AML-193 (cell line): ENCODE measurements around the gene IL1RAPL2.
"Not testable (repeated sequence)": the region's sequence is repeated elsewhere in the genome, so short reads cannot be mapped to it uniquely, and the experiment has no call there.

Experiments
- DNase-seq, 2 experiments: peaks; one replicate each; lab custom pipeline; 2025; lab: John Stamatoyannopoulos, UW

IL1RAPL2 gene

DNA sequence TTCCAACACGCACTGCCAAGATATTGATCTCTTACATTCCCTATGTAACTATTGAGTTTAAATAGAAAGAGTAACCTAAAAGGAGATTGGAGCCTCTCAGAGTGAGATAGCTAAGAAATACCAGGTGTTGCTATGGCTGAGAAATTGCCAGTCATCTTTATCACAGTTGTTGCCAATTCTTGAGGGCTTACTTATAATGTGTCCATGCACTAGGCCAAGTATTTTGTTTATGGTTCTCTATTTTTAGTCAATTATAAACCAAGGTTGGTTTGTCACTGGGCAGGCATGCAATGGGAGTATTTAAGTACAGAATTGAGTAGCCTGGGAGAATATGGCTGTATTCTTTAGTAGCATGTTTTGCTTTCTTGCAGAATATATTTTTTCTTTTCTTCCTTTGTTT, 452.9 kb downstream of the IL1RAPL2 start:
- DNase-seq, result no peak

DNA sequence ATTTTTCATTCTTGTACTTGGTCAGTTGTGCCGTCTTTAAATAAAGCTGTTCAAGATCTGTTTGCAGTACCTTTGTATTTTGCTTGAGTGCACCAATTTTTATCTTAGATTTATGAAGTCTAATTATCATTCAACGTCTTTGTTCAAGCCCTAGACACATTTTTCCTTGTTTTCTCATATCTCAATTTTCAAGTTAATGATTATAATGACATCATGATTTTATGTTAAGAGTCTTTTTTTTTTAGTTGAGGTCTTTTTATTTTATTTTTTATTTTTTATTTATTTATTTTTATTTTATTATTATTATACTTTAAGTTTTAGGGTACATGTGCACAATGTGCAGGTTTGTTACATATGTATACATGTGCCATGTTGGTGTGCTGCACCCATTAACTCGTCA, 463.0 kb downstream of the IL1RAPL2 start:
- not testable (repeated sequence) for DNase-seq

DNA sequence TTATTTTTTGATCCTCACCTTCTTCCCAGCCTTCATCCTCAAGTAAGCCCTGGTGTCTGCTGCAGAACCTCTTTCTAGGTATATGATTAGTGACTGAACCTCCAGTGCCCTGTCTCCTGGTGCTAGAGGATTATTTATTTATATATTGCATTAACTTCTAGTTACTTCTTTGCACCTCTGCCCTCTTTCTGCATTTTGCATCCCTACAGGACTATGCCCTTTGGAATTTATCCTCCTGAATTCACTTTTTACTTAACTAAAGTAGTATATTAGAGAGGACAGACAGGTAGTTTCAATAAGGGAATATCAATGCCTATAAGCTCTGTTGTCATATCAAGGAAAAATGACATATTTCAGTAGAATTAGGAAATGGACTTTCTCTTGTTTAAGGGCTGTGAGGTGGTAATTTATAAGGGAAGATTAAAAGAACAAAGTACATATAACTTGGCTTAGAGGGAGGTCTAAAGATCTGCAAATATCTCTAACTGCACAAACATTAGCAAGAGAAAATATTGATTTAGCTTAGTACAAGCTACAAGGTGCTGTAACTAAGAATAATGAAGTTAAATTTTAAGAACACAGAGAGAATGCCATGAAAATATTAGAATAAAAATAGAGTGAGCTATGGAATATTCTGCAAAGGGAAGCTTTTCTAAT, 472.8 kb downstream of the IL1RAPL2 start:
- DNase-seq, result no peak

DNA sequence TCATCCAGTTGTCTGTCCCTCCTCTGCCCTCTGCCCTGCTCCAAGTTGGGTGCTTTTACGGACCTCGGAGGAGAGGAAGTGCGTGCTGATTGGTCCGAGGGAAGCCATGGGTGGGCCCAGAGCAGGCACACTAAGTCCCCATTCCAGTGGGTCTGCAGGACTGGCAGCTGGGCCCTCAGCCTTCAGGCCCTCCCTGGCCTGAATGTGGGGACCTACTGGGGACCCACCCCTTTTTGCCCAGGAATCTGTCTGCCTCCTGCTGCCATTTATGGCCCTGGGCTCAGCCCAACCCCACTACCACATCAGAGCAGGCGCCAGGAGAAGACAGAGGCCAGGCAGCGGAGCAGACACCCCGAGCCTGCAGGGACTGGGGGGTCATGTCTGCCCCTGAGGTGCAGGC, 484.9 kb downstream of the IL1RAPL2 start:
- no peak for DNase-seq

DNA sequence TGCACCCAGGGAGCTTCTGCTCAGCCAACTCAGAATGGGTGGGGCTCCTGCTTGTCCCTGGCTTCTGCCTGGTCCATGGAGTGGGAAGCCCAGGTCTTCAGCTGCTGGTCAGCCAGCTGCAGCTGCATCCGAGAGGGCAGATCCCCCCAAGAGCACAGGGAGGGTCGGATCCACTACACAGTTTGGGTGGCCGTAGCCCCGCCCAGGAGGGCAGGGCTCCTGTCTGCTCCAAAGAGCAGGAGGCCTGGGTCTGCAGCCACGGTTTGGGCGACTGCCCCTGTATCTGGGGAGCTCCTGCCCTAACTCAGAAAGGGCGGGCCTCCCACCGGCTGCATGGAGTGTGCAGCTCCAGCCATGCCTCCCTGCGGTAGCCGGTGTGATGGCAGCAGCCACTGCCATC, 485.4 kb downstream of the IL1RAPL2 start:
- DNase-seq, result no peak

DNA sequence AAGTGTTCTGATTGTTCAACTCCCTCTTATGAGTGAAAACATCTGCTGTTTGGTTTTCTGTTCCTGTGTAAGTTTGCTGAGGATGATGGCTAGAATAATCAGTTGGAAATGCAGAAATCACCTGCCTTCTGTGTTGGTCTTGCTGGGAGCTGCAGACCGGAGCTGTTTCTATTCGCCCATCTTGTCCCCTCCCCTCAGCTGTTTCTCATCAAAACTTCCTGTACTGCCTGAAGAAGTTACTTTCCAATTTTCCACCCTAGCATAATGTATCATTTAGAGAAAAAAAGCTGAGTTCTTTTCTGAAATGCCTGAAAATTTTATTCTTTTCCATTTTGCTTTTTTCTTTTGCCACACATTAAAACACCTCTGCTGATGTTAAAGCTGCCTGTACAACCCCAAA, 486.9 kb downstream of the IL1RAPL2 start:
- DNase-seq, result no peak

DNA sequence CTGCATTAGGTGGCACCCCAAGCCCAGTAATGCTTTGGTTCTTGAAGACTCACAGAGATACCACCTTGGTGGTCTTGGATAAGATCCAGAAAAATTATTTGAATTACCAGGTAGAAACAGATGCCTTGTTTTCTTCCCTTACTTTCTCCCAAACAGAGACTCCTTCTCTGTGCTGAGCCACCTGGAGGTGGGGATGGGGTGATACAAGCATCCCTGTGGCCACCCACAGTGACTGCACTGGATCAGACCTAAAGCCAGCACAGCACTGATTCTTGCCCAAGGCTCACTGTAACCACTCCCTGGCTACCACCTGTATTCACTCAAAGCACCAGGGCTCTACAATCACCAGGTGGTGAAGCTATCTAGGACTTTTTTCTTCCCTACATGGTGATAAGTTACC, 497.7 kb downstream of the IL1RAPL2 start:
- DNase-seq, result no peak

DNA sequence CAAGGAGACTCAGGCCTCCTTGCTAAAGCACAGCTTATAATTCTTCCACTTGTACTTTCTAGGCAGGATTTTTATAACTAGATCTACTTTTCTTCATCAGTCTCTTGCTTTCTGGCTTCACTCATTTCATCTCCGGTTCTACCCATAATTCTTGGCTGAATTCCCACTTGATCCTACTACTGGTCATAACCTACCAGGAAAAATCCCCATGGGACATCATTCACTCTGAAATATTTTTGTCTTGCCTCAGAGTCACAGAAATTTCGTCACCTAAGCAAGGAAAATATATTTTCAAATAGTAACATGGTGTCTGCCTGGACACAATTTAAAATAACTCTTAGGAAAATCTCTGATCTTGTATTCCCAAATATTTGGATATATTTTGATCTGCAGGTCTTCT, 532.2 kb downstream of the IL1RAPL2 start:
- no peak for DNase-seq

DNA sequence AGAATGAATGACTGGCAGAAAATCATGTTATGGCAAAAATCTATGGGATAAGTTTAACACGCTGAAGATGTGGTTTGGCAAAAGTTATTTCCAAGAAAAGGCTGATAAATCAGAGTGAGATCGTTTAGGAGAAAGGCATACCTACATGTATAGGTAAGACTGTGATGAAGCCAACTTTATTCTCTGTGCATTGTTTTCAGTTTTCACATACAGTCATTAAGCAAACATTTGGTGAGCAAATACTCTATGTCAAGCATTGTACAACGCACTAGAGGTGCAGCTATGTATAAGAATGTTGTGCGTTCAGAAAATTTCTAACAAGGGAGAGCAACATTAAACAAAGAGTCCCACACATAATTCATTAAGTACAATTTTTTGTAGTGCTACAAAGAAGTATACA, 532.8 kb downstream of the IL1RAPL2 start:
- no peak for DNase-seq

DNA sequence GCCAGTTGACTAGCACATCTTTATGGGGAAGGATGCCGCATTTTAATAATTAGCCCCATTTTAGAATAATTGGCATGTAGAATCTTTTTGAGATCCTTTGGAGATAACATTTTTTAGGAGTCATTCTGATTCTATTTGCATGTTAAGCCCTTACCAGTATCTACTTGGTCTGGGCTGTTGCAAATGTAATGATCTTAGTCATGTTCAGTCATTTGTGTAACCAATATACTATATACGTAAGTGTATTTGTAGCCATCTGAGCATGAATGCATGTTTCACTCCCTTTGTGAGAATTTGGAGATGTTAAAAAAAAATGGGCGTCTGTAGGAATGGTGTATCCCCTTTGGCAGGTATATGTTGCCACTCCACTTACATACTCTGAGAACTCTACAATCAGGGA, 535.4 kb downstream of the IL1RAPL2 start:
- no peak for DNase-seq

DNA sequence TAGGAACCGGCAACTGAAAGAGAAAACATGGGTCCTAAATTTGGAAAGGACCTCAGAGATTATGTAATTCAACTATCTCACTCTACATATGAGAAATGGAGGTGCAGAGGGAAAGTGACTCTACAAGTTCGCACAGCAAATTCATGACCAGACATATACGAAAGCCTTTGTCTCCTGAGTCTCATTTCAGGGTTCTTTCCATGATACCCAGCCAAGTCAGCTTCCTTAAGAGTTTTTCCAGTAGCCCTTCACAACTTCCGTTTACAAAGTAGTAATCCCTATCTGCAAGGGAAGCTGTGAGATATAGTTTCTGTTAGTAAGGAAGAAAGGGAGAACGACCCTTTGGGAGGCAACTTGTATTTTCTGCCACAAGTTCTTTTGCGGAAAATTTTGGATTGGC, 543.9 kb downstream of the IL1RAPL2 start:
- no peak for DNase-seq

DNA sequence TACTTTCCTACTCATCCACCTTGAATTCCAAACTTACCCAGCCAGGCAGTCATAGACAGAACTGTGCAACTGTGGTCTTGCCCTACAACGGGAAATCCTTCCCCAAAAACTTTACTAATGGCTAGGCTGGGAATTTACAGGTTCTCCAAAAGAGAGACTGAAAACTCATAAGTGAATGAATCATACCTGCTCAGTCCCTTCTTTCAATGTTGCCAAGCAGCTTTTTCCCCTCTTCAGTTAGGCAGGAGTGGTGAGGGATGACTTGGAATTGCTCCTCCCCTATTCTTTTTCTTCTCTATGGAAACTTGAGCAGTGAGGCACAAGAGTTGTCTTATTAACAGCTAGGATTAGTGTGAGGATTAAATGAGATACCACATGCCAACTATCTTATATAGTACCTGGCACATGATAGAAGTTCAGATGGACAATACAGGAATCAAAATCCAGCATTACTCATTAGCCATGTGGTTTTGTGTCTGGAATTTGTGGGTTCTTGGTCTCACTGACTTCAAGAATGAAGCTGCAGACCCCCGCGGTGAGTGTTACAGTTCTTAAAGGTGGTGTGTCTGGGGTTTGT, 548.6 kb downstream of the IL1RAPL2 start:
- no peak for DNase-seq

DNA sequence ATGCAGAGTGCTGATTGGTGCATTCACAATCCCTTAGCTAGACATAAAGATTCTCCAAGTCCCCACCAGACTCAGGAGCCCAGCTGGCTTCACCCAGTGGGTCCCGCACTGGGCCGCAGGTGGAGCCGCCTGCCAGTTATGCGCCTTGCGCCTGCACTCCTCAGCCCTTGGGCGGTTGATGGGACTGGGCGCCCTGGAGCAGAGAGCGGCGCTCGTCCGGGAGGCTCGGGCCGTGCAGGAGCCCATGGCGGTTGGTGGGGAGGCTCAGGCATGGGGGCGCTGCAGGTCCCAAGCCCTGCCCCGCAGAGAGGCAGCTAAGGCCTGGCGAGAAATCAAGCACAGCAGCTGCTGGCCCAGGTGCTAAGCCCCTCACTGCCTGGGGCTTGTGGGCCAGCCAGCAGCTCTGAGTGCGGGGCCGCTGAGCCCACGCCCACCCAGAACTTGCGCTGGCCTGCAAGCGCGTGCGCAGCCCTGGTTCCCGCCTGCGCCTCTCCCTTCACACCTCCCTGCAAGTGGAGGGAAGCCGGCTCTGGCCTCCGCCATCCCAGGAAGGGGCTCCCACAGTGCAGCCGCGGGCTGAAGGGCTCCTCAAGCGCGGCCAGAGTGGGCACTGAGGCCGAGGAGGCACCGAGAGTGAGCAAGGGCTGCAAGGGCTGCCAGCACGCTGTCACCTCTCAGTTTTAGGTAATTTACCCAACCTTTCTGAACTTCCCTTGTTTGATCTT, 549.8 kb downstream of the IL1RAPL2 start:
- not testable (repeated sequence) for DNase-seq

DNA sequence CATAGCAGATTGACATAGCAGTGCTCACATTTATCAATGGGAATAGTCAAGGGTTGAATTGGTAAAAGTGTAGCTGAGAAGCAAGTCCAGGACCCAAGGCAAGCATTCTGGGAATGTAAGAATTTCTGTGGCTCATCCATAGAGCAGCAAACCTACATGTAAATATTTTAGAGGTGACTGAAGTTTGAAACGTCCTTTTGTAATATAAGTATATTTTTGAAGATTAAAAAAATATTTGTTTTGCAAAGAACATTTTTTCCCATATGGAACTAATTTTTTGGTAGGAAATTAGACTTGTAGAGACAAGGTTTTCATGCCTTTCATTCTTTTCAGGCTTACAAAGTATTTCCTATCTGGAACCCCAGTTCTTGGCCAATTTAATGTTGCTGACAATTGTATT, 550.5 kb downstream of the IL1RAPL2 start:
- no peak for DNase-seq

DNA sequence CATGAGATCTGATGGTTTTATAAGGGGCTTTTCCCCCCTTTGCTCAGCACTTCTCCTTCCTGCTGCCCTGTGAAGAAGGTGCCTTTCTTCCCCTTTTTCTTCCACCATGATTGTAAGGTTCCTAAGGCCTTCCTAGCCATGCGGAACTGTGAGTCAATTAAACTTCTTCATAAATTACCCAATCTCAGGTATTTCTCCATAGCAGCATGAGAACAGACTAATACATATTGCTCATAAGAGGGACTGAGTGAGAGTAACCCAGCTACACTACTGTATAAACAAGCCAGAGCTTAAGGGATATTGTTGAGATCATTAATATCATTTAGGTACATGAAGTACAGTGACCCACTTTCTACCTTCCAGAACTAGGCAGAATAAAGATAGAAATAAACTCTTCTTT, 551.6 kb downstream of the IL1RAPL2 start:
- no peak for DNase-seq

DNA sequence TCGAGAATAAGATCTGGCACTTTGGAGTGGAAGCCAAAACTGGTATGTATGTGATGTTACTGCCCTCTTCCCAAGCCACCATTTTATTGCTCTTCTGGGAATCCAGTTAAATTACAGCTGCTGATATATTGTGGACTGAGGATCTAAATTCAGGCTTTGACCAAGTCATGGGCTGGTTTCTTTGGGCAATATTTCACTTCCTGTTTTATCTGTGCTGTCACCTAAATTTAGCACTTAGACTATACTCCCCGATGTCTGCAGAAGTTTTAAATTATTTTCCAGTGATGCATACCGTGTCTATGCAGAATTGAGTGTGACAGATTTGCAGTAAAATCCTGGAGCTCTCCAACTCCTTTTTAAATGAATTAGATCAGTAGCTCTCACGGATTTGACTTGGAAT, 554.5 kb downstream of the IL1RAPL2 start:
- DNase-seq, result no peak

DNA sequence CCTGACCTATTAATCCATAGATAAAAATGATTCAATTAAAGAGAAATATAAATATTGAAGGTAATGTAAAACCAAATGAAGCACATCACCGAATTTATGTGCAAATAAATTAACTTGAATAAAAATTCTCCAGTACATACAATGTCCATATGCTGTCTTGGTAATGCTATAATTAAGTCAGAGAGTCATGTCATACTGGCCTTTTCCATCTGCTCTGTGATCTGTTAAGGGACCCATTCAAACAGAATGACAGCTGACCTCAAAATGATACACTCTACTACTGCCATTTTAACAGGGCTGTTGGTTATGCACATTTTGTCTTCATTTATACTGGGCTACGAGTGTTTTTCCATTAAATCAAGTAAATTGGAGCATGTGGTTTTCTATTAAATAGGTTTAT, 555.2 kb downstream of the IL1RAPL2 start:
- DNase-seq, result no peak

DNA sequence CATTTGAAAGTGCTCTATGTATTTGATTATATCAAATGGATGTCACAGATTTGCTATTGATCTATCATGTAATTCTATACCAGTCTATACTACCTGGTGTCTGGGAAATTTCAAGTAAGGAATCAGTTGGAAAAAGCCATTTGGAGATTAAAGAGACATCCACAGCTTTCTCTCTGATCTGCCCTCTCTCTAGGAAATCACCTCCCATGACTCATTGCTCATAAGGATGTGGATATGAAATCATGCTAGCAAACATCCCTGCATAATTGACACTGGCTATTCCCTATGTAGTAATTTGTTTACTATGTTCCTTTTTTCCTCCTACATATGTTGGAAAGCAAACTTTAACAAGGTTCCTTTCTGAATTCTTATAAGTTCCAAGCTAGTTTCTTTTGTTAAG, 560.2 kb downstream of the IL1RAPL2 start:
- no peak for DNase-seq

DNA sequence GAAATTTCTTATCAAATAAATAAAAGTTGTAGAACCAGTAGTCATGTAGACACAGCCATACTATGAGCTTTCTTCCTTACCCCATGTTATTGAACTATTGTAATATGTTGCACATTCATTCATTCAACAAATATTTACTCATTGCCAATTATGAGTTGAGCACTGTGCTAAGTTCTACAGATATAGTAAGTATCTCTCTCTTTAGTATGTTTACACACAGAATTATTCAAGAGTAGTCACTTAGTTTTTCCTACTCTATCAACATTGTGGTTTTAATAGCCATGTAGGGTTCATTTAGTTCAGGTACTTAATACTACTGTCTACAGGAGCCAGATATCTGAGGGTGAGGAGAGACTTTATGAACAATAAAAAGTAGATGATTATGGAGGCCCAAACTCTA, 568.3 kb downstream of the IL1RAPL2 start:
- no peak for DNase-seq

DNA sequence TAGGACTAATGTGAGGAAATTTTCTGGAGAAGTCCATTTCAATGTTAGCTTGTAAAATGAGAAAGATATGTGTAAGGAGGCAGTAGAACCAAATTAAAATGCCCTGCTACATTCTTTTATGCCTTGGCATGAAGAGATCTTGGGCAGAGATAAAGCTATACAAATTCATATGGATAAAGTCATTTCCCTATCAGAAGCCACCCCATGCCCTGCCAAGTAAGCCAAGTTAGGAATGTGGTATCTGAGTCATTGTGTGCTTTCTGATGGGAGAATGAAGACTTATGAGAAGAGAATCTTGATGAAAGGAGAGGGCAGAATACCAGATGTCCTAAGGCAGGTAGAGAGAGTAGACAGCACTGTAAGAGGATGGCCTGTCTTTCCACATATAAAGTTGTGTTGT, 570.8 kb downstream of the IL1RAPL2 start:
- no peak for DNase-seq

DNA sequence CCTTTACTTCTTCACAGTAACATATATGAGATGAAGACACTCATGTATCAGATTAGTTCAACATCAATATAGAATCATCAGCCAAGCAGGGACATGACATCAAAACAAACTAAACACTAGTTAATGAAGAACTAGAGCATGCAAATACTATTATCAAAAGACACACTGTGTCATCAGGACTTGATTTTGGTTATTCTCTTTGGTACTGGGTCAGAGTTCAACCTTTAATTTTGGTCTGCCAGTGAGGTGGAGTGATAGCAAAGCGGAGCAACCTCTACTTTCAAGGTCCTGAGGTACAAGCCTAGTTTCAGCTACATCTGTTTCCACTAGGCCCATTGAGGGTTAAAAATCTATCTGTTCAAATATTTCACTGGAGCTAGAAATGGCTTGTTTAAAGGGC, 584.0 kb downstream of the IL1RAPL2 start:
- DNase-seq, result no peak

DNA sequence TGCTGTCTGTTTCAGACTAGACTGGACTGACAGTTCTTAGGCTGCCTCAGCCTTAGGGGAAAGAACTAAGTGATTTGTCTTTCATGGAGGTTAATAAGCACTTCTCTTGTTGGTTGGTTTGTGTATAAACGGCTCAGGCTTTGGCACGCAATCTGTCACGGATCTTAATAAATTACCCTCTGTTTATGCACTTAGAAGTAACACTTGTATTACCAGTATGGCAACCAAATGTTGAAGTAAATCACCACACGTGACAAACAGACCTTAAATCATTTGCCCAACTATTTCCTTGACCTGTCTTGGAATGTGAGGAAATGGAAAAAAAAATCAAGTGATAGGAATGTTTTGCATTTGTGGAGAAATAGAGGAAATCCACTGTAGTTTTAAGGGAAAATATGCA, 584.6 kb downstream of the IL1RAPL2 start:
- no peak for DNase-seq

DNA sequence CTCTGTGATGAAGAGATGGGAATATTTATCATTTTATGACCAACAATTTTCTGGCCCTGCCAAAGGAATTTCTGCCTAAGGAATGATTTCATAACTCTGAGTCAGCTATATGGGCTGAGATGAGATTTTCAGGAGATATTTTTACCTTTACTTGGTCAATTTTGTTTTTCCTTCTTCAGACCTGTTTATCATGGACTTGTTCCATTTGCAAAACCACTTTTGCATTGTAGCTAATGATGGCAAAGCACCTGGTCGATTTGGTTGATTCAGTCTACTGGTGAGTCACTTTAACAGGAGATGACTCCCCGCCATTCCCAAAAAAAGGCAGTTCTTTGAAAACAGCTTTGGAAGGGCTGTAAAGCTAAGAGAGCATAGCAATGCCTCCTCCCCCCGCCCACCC, 601.2 kb downstream of the IL1RAPL2 start:
- DNase-seq, result no peak

DNA sequence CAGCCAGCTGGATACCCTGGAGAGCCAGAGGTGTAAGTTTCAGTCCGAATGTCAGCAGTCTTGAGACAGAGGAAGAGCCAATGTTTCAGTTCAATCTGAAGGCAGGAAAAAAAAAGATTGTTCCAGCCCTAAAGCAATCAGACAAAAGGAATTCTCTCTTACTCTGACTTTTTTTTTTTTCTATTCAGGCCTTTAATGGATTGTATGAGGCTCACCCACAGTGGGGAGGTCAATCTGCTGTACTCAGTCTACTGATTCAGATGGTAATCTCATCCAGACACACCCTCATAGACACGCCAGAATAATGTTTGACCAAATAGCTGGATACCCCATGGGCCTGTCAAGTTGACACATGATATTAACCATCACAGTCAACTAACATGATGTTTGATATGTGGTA, 602.6 kb downstream of the IL1RAPL2 start:
- DNase-seq, result no peak
